GM19193 (cell line): ENCODE data around the gene OSBP.
A peak's percentile ranks its signal among the peaks of the same experiment; 100 is the strongest.

Experiments used
- POLR2A ChIP-seq: IDR thresholded peaks from 4 replicates; pipeline ENCODE4 v1.6.1; 2011; ENCODE audit not compliant: insufficient read depth, insufficient read length; ENCODE audit errors: extremely low read depth

The OSBP gene

DNA sequence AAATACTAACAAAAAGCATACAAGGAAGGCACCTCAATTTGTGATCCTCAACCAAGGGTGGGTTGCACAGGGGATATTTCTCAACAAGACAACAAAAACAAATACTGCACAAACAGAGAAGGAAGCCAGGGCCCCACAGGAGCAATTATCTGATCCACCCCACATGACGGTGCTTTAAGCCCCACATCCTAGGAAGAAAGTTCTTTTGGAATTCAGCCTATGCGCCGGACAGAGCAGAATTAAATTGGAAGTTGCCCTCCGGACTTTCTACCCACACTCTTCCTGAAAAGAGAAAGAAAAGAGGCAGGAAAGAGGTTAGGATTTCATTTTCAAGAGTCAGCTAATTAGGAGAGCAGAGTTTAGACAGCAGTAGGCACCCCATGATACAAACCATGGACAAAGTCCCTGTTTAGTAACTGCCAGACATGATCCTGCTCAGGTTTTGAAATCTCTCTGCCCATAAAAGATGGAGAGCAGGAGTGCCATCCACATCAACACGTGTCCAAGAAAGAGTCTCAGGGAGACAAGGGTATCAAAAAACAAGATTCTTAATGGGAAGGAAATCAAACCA is 40.6 kb downstream of the OSBP start:
- no peak for TF ChIP-seq POLR2A

DNA sequence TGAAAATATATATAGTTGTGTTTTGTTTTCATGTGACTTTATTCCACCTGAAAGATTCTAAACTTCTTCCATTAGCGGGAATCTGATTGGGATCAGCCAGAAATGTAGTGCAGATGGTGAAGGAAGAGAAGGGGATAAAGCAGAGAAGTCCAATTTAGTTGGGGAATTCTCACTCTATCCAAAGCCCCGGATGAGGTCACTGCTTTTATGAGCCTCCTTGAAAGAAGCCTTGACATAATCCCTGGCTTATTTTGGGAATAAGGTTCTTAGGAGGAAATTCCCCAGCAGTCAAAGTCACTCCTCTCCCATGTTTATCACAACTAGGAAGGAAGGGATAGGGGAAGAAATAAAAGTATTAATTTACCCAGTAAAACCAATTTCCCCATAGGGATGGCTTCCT is 41.1 kb downstream of the OSBP start:
- no peak for TF ChIP-seq POLR2A

GRCh38 chr11:59573216-59573615 is 42.4 kb downstream of the OSBP start:
- TF ChIP-seq POLR2A = no peak

GRCh38 chr11:59572091-59572490 is 43.5 kb downstream of the OSBP start:
- TF ChIP-seq POLR2A = no peak

- TF ChIP-seq POLR2A = no peak
Measured at GRCh38 chr11:59562292-59562691, 53.3 kb downstream of the OSBP start.

DNA sequence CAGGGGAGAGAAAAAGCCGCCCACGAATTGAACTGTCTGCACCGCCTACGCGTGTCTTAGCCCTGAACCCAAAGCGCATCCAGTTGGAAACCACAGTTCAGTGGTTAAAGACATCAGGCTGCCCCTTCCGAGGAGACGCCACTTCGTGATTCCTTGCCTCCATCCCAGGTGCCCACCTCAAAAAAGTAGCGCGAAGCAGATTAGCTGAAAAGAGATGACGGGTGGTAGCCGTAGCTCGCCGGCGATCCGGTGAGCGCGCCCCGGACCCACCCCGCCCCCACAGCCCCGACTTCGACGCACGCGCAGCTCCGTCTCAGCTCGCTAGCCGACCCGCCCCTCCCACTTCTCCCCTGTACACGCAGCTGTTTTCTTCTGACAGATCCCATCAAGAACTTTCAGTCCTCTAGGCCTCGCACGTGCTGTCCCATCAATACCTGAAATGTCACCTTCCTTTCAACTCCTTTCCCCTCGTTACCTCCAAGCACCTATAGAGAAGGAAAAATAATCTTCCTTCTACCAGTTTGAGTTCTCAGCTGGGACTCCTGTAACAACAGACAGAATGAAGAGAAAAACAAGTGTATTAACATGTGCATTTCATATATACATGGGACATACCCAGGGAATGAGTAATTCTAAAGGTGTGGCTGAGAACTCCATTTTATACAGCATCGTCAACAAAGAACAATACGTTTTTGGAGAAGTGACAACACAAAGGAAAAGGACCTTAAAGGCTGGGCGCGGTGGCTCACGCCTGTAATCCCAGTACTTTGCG is 54.7 kb downstream of the OSBP start:
- TF ChIP-seq POLR2A = peak; percentile 48

DNA sequence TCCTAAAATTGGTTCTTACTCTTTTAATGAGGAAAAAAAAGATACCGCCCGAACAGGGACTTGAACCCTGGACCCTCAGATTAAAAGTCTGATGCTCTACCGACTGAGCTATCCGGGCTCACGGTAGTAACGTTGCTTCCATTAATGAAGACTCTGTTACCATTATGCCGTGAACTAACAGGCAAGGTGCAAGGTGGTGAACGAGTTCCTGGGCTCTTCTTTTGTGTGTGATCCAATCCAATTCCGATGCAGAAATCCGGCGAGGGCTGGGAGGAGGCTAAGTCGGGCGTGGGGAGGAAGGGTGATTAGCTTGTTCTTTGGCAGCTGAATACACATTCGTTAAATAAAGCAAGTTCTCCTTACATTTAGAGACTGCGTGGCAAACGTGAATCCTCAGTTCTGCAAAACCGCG is 55.3 kb downstream of the OSBP start:
- TF ChIP-seq POLR2A = no peak

DNA sequence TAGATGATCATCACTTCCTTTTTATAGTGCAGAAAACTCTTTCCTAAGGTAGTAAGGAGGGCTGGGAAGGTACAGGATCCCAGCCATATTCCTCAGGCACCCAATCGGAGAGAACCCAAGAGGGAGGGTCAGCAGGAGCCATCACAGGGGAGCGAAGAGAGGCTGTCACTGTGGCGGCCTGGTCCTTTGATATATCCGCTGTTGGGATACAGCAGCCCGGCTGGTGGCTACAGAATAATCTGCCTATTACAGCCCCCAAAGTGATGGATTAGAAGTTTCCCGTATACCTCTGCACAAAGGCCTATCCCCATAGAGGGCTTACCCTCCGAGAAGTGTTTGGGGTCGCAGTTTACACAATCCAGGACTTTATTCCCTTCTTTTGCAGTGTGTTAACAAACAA is 55.7 kb downstream of the OSBP start:
- TF ChIP-seq POLR2A = no peak

- no peak for TF ChIP-seq POLR2A
Measured at GRCh38 chr11:59558270-59558643, 57.3 kb downstream of the OSBP start.

DNA sequence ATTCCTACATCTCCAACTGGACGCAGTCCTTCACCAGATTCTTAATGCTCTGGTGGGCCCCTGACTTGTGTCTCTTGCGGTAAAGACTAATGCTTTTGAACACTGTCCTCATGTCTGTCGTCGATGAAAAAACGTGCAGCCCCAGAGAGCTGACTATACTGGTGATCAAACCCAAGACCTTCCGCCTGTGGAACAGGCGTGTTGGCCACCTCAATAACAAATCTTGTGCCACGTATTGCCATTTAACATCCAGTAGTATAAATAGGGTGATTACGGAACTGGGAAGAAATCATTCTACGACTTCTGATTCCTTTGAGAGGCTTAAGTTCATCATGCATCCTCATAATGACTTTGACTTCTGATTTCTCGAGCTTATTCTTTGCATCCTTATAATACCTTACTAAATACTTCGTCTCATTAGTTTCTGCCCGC is 58.6 kb downstream of the OSBP start:
- TF ChIP-seq POLR2A = no peak

DNA sequence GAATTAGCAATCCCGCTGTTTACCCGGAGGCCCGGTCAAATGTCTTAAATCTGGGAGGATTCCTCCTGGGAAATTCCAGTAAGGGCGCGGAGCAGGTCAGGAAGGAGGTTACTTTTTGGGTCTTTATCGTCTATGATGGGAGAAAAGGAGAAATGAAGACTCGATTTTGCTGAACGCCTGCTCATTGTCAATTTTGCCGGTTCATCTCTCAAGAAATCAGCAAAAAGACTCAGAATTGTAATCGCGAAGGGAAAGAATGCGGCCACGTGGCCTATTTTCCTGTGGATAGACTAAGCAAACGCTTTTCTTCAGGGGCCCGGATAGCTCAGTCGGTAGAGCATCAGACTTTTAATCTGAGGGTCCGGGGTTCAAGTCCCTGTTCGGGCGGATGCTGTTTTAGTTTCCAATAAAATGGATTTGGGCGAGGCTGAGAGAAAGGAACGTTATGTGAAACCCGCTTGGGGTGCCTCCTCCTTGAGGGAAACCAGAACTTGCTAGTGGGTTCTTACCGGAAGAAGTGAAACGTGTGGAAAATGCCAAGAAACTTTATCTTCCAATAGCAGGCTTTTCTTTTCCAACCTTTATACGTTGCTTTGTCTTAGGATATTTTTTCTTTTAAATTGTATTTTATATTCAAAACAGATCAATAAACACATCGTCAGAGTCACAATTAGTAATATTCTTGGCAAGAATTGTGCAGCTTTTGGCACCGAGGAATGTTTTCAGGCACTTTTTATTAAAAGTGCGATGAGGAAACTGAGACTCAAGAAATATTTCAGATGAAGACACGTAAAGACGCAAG is 59.3 kb downstream of the OSBP start:
- TF ChIP-seq POLR2A = no peak

DNA sequence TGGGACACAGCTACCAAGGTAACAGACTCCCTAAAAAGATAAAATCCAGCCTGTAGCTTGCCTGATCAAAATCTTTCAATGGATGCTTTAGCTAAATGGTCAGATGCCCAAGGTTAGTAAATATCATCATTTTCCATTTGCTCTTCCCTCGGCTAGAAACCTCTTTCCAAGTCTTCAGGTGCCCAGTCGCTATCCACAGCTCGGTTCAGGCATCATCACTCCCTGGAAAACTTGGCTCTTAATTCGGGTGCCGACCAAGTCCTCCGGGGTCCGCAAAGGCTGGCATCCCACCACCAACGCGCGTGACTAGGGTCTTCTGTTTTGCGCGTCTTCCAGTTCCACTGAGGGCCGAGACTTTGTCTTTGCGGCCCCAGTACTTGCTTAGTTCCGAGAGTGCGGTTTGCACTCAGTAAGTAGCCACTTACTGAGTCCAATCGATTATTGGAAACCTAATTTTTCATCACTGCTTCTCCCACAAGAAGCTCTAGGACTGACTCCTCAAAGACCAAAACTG is 59.9 kb downstream of the OSBP start:
- no peak for TF ChIP-seq POLR2A

GRCh38 chr11:59553323-59553722 is 62.3 kb downstream of the OSBP start:
- TF ChIP-seq POLR2A = no peak

GRCh38 chr11:59552844-59553243 is 62.7 kb downstream of the OSBP start:
- no peak for TF ChIP-seq POLR2A
